ENCODE data around the gene ENTPD6.

DNA sequence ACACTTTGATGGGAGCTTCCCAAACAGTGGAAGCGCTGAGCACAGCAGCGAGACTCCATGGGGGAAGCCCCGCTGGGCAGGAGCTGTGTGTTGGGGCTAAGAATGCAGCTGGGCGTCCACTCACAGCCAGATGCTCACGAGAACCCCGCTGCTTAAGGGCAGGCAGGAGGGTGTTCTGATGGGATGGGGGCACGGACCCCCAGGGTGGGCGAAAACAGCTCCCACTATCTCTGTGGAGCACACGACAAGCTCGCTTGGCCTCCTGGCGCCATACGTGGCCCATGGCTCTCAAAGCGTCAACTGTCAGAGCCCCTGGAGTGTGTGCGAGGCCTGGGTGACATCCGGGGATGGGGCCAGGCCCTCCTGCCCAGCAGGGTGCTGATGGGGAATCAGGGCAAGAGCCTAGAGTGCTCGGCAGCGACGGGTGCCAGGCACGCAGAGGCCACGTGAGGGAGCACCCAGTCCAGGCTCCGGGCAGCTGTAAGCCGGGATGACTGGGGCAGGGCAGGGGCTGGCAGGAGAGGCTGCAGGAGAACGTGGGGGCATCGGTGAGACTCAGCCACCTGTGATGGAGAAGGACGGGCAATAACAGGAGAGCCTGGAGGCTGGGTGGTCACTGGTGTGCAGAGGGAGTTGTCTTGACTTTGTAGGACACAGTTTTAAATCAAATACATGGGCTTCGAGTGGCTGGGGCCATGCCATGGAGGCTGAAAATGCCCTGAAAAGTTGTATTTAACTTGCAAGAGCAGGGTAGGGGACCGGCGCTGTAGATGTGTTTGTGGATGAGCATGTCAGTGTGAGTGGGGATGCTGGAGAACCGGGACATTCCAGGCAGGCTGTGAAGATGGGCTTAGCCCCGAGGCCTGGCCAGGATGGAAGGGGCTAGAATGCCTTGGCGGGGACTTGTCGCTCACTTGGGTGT is 79.6 kb downstream of the ENTPD6 start:
- TF ChIP-seq REST (IDR thresholded peaks at IDR 0.05; ENCODE audit: insufficient read depth in 1 of 2, low read depth in 2 of 2, low read length in 2 of 2) (no peak), POLR2AphosphoS5 (IDR thresholded peaks at IDR 0.05; ENCODE audit: low read depth, low read length) (no peak), SIN3A (IDR thresholded peaks at IDR 0.05; ENCODE audit: borderline replicate concordance, insufficient read depth, low read length) (no peak), TAF1 (IDR thresholded peaks at IDR 0.05; ENCODE audit: borderline replicate concordance, insufficient read depth, low read length) (no peak)
